Measurements from ENCODE around the gene PI4KB. TPM values are rescaled to one million over a fixed set of nuclear protein-coding genes. Genes with fewer than 3 reads are reported as not detected.
"Not testable (repeated sequence)": the region's sequence is repeated elsewhere in the genome, so short reads cannot be mapped to it uniquely, and the experiment has no call there.

The PI4KB gene
- total RNA-seq, 1 donor from 2014 or later, result 65.0 TPM

DNA sequence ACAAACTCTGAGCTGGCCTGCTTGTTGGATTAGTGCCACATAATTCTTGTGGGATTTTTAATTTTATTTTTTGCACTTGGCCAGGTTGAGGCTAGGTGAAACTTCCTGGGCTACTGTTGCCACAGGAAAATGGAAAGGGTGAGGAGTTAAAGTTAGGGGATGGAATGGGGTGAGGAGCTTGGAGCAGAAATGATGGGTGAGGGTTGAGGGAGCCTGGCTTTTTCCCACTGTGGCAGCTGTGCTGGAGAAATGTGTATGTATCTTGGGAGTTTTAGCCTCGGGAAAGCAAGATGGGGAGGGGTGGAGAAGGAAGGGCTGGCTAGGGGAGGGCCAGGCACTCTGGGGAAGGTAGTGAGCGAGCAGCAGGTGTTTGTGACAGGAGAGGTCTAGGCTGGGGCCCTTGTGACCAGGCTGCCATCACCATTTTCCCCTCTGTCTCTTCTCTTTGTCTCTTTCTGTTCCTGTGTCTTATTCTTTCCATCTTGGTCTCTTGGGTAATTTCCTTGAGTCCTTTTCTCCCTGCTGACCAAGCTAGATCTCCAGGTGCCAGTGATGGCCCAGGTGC is 43.1 kb downstream of the PI4KB start:
- Histone ChIP-seq H3K4me1 (peaks cover 9% of the 10 kb centered on the region), H3K9me3 (no peaks in the 10 kb centered on the region), H3K36me3 (peaks cover 35% of the 10 kb centered on the region), H3K4me3 (no peak overlapping the region), H3K27ac (peak overlapping the region; percentile 98), H3K27me3 (no peaks in the 10 kb centered on the region)
- TF ChIP-seq, protein P1, sequence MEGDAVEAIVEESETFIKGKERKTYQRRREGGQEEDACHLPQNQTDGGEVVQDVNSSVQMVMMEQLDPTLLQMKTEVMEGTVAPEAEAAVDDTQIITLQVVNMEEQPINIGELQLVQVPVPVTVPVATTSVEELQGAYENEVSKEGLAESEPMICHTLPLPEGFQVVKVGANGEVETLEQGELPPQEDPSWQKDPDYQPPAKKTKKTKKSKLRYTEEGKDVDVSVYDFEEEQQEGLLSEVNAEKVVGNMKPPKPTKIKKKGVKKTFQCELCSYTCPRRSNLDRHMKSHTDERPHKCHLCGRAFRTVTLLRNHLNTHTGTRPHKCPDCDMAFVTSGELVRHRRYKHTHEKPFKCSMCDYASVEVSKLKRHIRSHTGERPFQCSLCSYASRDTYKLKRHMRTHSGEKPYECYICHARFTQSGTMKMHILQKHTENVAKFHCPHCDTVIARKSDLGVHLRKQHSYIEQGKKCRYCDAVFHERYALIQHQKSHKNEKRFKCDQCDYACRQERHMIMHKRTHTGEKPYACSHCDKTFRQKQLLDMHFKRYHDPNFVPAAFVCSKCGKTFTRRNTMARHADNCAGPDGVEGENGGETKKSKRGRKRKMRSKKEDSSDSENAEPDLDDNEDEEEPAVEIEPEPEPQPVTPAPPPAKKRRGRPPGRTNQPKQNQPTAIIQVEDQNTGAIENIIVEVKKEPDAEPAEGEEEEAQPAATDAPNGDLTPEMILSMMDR (IDR thresholded peaks at IDR 0.05), result no peak
- ATAC-seq (no peak), DNase-seq (no peak)
- intact Hi-C loops (cut with DNase I), result no loop called here

DNA sequence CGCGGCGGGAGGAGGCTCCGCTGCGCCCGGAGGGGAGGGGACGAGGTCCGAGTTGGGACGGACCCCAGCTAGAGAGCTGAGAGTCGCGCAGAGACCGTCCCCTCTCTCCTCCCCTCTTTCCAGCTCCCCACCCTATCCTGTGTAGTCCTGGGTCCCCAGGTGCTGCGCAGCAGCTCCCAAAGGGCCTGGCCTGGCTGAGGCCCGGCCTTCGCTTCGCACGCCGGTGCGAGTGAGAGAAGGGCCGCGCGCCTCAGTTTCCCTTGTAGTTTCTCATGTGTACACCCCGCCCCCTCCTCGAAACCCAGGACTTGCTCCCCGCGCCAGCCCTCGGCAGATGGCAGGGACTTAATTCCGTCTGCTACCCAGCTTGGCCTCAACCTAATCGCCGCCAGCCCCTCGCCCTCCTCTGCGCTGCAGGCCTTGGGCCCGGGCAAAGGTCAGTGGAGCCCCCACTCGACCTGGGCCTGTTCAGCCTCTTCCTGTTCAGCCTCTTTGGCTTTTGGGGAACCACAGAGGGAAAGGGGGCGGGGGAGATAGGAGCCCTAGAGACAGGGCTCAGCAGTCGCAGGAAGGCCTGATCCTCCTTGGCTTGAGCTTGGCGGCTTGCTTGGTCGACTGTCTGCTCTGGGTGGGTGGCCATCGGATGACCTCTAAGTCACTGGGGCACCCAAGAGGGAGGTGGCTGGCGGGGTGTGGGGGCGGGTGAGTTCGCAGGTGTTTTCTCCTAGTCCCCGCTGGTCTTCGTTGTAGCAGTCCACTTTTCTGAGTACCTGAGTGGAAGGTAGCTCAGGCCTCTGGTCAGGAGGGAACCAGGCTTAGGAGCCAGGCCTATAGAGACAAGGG is 44.1 kb downstream of the PI4KB start:
- Histone ChIP-seq H3K4me1 (peaks cover 9% of the 10 kb centered on the region), H3K27ac (peak overlapping the region; percentile 98), H3K4me3 (peak overlapping the region; percentile 97), H3K36me3 (peaks cover 25% of the 10 kb centered on the region), H3K27me3 (no peaks in the 10 kb centered on the region), H3K9me3 (no peaks in the 10 kb centered on the region)
- peak; percentile 0 for ATAC-seq
- TF ChIP-seq, protein P1 (IDR thresholded peaks at IDR 0.05), result no peak
- intact Hi-C loops (cut with DNase I), result no loop called here
- DNase-seq, result peak; percentile 74

DNA sequence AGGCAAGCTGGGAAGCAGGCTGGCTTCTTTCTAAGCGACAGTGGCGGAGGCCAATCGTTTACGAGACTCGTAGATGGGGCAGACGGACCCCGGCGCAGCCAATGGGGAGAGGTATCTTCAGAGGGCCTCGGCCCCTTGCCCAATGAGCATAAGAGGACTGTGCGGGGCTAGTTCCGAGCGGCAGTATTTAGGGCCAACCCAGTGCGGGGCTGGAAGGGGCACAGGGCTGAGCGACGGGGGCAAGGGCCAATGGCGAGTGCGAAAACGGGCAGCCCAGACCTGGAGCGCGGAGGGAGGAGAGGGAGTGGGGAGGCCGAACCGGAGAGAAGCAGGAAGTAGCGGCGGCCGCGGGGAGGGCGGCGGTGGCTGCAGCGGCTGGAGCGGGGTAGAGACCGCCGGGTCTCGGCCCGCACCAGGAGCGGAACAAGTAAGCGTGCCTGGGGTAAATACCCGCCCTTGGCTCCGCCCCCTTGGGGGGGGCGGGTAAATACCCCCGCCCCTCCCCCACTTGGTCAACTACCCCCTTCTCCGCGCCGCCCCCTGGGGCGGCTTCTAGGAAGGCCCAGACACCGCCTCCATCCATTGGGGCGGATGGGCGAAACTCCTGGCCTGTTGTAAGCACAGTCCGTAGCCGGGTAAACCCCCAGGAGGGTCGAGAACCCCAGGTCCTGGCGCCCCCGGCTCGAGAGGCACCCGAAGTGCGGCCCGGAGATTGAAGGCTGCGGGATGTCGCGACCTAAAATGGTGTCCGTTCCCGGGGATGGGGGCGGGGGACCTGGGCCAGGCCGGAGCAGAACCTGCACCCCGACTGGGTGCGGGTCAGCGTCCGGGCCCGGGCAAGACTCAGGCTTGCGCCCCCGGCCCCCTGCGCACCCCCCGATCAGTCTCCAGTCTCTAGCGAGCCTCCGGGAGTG is 45.0 kb downstream of the PI4KB start, which contains the start of gene ZNF687:
Gene ZNF687 (plus strand): TSS at position 331 of the 914 bp plus-strand sequence. CDS start 3,993 bp downstream, outside the sequence.
- Histone ChIP-seq H3K36me3 (peaks cover 17% of the 10 kb centered on the region), H3K4me1 (peaks cover 9% of the 10 kb centered on the region), H3K4me3 (peak within 1 kb of the TSS; percentile 97), H3K9me3 (no peaks in the 10 kb centered on the region), H3K27ac (peak within 1 kb of the TSS; percentile 98), H3K27me3 (no peaks in the 10 kb centered on the region)
- DNase-seq (peak; percentile 100), ATAC-seq (peak; percentile 91)
- intact Hi-C loops (cut with DNase I), result no loop called here
- TF ChIP-seq, protein P1 (IDR thresholded peaks at IDR 0.05), result no peak

DNA sequence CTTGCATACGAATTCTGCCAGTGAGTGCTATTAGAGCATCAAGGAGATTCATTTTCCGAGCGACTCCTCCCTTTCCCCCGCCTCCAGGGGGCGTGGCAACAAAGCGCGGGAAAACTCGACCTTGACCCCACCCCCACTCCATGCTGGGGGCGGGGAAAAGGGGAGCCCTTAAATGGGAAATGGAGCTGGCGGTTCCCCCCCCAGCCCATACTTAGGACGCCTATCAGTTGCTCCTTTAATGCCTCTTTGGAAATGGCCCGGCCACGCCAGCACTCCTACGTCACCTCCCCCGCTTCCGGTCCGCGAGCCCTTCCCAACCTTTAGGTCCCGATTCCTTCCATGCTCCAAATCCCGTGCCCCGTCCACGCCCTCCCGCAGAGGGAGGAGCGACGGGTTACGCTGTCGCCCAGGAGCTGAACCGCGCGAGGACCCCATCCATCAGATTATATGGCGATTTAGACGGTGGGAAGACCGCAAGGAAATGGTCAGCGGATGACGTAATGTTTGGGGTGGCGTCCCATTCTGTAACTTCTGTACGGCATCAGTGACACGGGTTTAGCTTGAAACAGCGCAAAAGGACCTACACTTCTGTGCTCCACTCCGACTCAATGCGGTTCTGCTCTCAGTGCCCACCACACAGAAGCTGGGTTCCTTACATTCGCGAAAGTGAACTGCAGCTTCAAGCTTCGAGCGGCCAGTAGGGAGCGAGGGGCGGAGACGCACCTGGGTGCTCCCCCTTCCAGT is 45.8 kb downstream of the PI4KB start:
- peak; percentile 97 for DNase-seq
- no peaks in the 10 kb centered on the region for H3K27me3 ChIP-seq
- H3K4me3 ChIP-seq, result peak overlapping the region; percentile 97
- no peaks in the 10 kb centered on the region for H3K9me3 ChIP-seq
- peaks cover 9% of the 10 kb centered on the region for H3K4me1 ChIP-seq
- peak; percentile 82 for ATAC-seq
- H3K27ac ChIP-seq, result peak overlapping the region; percentile 98
- TF ChIP-seq, protein P1 (IDR thresholded peaks at IDR 0.05), result peak; percentile 33
- intact Hi-C loops (cut with DNase I), result no loop called here
- peaks cover 8% of the 10 kb centered on the region for H3K36me3 ChIP-seq

DNA sequence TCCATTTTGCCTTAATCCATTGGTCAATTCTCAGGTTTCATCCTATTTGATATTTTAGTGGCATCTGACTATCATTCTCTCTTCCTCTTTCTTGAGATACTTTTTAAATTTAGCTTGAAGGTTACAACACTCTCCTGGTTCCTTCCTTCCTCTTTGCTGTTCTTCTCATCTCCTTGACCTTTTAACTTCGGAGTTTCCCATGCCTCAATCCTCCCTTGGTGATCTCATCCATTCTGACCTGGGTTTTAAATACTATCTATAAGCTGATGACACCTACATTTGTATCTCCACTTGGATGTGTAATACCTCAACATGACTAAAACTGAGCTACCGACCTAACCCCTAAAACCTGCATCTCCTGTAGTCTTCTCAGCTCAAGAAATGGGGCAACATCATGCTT is 50.0 kb downstream of the PI4KB start:
- intact Hi-C loops (cut with DNase I), result no loop called here
- no peak for ATAC-seq

DNA sequence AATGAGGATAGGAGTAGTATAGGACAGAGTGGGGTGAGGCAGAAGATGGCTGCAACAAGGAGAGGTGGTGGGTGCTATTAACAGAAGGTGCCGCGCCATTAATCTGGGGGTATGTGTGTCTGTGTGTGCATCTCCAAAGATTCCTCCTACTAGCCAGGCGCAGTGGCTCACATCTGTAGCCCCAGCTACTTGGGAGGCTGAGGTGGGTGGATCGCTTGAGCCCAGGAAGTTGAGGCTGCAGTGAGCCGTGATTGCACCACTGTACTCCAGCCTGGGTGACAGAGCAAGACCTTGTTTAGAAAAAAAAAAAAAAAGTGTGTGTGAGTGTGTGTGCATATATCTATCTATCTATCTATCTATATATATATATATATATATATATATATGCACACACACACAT is 51.9 kb downstream of the PI4KB start:
- DNase-seq; intact Hi-C loops (cut with DNase I); H3K9me3 ChIP-seq; H3K36me3 ChIP-seq; H3K4me1 ChIP-seq; H3K4me3 ChIP-seq; H3K27ac ChIP-seq; H3K27me3 ChIP-seq: not testable (repeated sequence)
- ATAC-seq, result peak; percentile 38

More for the DNA sequence above, 50.0 kb downstream of the PI4KB start:
- H3K27ac ChIP-seq, result no peak overlapping the region
- H3K9me3 ChIP-seq, result no peaks in the 10 kb centered on the region
- DNase-seq, result no peak
- H3K36me3 ChIP-seq, result no peaks in the 10 kb centered on the region
- TF ChIP-seq, protein P1 (IDR thresholded peaks at IDR 0.05), result no peak
- no peaks in the 10 kb centered on the region for H3K4me1 ChIP-seq
- H3K4me3 ChIP-seq, result no peak overlapping the region
- H3K27me3 ChIP-seq, result no peaks in the 10 kb centered on the region
